Panc1 (cell line): ENCODE data around the gene CPEB1. TPM values are rescaled to one million over a fixed set of nuclear protein-coding genes. Genes with fewer than 3 reads are reported as not detected.

Experiments
- ATAC-seq: fragments of 200-7000 bp; cut with Tn5 transposase; 2 replicates; pipeline ENCODE4 v1.9.1; 2020; ENCODE audit warnings: mild to moderate bottlenecking, moderate library complexity
- BruUV-seq: library from RNA; stranded (reverse); fragments of 400-500 nt; replicated peaks from 2 replicates; lab custom pipeline; 2021; lab: Mats Ljungman, UMichigan
- CTCF ChIA-PET: fragments of 300-600 bp; sonication (Branson Sonifier 250); formaldehyde crosslinking; loops from one replicate; lab custom pipeline; 2022; ENCODE audit warnings: antibody characterized with exemption; lab: Charles Lee
- POLR2A ChIA-PET: fragments of 300-600 bp; sonication (Branson Sonifier 250); formaldehyde crosslinking; loops from one replicate; lab custom pipeline; 2022; ENCODE audit warnings: antibody characterized with exemption; lab: Charles Lee
- DNase-seq: peaks from one replicate; pipeline ENCODE4 v3.0.0-alpha.2; 2010; ENCODE audit warnings: low read depth, low spot score
- H3K27ac ChIP-seq: 2 replicates; pipeline ENCODE4 v1.5.1; 2011; ENCODE audit warnings: mild to moderate bottlenecking, low read length, inconsistent platforms
- H3K27me3 ChIP-seq: fragments of 200-500 bp; sonication (Bioruptor generic); 2 replicates; pipeline ENCODE4 v1.6.0; 2014; ENCODE audit warnings: low read length, inconsistent platforms; ENCODE audit not compliant: control insufficient read depth, insufficient read depth
- H3K36me3 ChIP-seq: fragments of 200-500 bp; sonication (Bioruptor generic); 2 replicates; pipeline ENCODE4 v1.5.1; 2014; ENCODE audit warnings: inconsistent platforms, mild to moderate bottlenecking, low read length, moderate library complexity; ENCODE audit not compliant: control insufficient read depth, insufficient read depth
- H3K4me1 ChIP-seq: 2 replicates; pipeline ENCODE4 v1.5.1; 2011; ENCODE audit warnings: inconsistent platforms, mild to moderate bottlenecking, low read length, moderate library complexity; ENCODE audit not compliant: control insufficient read depth, insufficient read depth
- H3K4me3 ChIP-seq, 2 experiments: 2 replicates each; pipeline ENCODE4 v1.5.1; 2011 to 2012; ENCODE audit warnings: low read depth in 2 of 2, low read length in 2 of 2, mild to moderate bottlenecking in 2 of 2, inconsistent platforms in 1 of 2, moderate library complexity in 1 of 2
- H3K9me3 ChIP-seq: fragments of 200-500 bp; sonication (Bioruptor generic); 2 replicates; pipeline ENCODE4 v1.5.1; 2014; ENCODE audit warnings: low read depth, mild to moderate bottlenecking, inconsistent platforms, low read length, moderate library complexity; ENCODE audit not compliant: control insufficient read depth, insufficient read depth
- POLR2AphosphoS5 ChIP-seq: IDR thresholded peaks from 2 replicates; pipeline ENCODE4 v1.6.1; 2012; ENCODE audit warnings: mild to moderate bottlenecking, low read depth, low read length, moderate library complexity
- SIN3A ChIP-seq: IDR thresholded peaks from 2 replicates; pipeline ENCODE4 v1.6.1; 2012; ENCODE audit warnings: low read depth, mild to moderate bottlenecking, low read length, moderate library complexity, borderline replicate concordance; ENCODE audit not compliant: insufficient read depth
- TCF7L2 ChIP-seq: IDR thresholded peaks from 2 replicates; pipeline ENCODE4 v1.6.1; 2011; ENCODE audit warnings: mild to moderate bottlenecking, low read depth, low read length, inconsistent platforms
- in situ Hi-C: cut with HindIII; loops from 2 replicates; pipeline ENCODE4 v1.10.0; 2016; ENCODE audit warnings: low sequenced_read_pairs, low pct_unique_long_range_greater_than_20kb
- intact Hi-C: fragments of 100-400 bp; cut with micrococcal nuclease; formaldehyde crosslinking; loops from one replicate; pipeline ENCODE4 v1.10.0; 2022; ENCODE audit not compliant: unreplicated experiment
- total RNA-seq: library from RNA; stranded (reverse); gene quantifications from one replicate; pipeline ENCODE4 v1.2.1, GENCODE V29; 2021; ENCODE audit not compliant: unreplicated experiment
- TF ChIP-seq, protein P1 (sequence below): fragments of 450-650 bp; IDR thresholded peaks from 2 replicates; pipeline ENCODE4 v1.5.1; 2017; ENCODE audit warnings: mild to moderate bottlenecking
- TF ChIP-seq, protein P2 (sequence below), 2 experiments: IDR thresholded peaks; 2 replicates each; pipeline ENCODE4 v1.6.1; 2011 to 2012; ENCODE audit warnings: low read depth in 2 of 2, control low read depth in 1 of 2, low read length in 1 of 2, mild to moderate bottlenecking in 1 of 2, moderate library complexity in 1 of 2; ENCODE audit not compliant: insufficient read depth in 1 of 2

CPEB1 gene
- total RNA-seq, 1 experiment from 2014 or later, result 19.5 TPM

DNA sequence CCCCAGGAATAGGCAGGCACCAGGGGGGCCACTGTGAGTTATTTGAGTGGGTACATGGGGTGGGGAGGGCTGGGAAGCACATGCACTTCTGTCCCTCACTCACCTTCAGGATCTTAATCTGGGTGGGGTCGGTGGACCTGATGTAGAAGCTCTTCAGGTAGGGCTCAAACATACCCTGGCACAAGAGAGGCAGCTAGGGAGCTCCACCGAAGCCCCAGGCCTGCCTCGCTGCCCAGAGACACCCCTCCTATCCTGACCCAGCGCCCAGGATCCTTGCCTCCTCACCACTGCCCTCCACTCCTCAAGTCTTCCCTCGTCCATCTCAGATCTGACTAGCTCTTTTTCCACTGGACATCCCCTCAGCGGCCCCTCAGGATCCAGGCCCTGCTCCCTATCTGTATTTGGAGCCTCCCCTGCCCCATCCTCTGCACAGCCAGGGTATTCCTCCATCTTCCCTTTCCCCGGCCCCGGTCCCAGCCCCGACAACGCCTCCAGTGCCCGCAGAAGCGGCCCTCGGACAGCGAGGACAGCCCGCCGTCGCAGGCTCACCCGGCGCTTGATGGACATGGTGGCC is 32.5 kb upstream of the CPEB1 start:
- CTCF ChIA-PET, result no interaction called here

DNA sequence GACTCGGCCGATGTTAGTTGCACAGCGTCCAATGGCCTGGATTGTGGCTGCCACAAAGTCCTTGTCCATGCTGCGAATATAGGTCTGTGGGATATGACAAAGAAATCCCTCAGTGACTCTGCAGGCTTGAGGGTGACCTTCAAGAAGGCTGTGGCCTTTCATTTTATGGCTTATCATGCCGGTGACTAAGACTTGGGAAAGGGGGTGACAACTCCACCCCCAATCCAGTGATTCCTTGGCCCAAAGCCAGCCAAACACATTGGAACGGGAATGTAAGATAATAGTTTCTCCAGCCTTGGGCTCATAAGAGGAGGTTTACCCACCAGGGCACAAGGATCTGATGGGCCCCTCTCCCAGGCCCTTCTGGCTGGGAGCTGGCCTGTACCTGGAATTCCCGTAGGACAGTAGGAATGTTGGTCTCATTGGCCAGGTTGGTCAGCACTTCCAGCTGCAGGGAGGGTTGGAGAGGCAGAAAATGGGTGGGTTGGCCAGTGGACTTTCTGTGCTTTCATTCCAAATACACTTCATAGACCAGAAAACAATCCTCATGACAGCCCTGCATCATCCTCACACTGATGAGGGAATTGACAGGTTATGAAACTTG is 30.7 kb upstream of the CPEB1 start:
- no peaks in the 10 kb centered on the region for H3K9me3 ChIP-seq
- DNase-seq (no peak), ATAC-seq (no peak)
- no peaks in the 10 kb centered on the region for H3K36me3 ChIP-seq
- BruUV-seq, result no TSS peak
- peaks cover 8% of the 10 kb centered on the region; the same call in 1 of the 2 replicates for H3K27me3 ChIP-seq
- POLR2A ChIA-PET, result no interaction called here
- intact Hi-C loops (no loop called here), in situ Hi-C loops (no loop called here)
- no peak overlapping the region for H3K4me3 ChIP-seq
- TF ChIP-seq POLR2AphosphoS5 (no peak), SIN3A (no peak), TCF7L2 (no peak)
- TF ChIP-seq, protein P1, sequence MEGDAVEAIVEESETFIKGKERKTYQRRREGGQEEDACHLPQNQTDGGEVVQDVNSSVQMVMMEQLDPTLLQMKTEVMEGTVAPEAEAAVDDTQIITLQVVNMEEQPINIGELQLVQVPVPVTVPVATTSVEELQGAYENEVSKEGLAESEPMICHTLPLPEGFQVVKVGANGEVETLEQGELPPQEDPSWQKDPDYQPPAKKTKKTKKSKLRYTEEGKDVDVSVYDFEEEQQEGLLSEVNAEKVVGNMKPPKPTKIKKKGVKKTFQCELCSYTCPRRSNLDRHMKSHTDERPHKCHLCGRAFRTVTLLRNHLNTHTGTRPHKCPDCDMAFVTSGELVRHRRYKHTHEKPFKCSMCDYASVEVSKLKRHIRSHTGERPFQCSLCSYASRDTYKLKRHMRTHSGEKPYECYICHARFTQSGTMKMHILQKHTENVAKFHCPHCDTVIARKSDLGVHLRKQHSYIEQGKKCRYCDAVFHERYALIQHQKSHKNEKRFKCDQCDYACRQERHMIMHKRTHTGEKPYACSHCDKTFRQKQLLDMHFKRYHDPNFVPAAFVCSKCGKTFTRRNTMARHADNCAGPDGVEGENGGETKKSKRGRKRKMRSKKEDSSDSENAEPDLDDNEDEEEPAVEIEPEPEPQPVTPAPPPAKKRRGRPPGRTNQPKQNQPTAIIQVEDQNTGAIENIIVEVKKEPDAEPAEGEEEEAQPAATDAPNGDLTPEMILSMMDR, result no peak
- TF ChIP-seq, protein P2, sequence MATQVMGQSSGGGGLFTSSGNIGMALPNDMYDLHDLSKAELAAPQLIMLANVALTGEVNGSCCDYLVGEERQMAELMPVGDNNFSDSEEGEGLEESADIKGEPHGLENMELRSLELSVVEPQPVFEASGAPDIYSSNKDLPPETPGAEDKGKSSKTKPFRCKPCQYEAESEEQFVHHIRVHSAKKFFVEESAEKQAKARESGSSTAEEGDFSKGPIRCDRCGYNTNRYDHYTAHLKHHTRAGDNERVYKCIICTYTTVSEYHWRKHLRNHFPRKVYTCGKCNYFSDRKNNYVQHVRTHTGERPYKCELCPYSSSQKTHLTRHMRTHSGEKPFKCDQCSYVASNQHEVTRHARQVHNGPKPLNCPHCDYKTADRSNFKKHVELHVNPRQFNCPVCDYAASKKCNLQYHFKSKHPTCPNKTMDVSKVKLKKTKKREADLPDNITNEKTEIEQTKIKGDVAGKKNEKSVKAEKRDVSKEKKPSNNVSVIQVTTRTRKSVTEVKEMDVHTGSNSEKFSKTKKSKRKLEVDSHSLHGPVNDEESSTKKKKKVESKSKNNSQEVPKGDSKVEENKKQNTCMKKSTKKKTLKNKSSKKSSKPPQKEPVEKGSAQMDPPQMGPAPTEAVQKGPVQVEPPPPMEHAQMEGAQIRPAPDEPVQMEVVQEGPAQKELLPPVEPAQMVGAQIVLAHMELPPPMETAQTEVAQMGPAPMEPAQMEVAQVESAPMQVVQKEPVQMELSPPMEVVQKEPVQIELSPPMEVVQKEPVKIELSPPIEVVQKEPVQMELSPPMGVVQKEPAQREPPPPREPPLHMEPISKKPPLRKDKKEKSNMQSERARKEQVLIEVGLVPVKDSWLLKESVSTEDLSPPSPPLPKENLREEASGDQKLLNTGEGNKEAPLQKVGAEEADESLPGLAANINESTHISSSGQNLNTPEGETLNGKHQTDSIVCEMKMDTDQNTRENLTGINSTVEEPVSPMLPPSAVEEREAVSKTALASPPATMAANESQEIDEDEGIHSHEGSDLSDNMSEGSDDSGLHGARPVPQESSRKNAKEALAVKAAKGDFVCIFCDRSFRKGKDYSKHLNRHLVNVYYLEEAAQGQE (IDR thresholded peaks at IDR 0.05; ENCODE audit: insufficient read depth in 1 of 2, low read depth in 2 of 2, low read length in 1 of 2), result no peak
- CTCF ChIA-PET, result no interaction called here
- no peak overlapping the region for H3K27ac ChIP-seq
- no peaks in the 10 kb centered on the region for H3K4me1 ChIP-seq

More for the DNA sequence above, 32.5 kb upstream of the CPEB1 start:
- DNase-seq (no peak), ATAC-seq (peak; percentile 44)
- H3K4me1 ChIP-seq, result no peaks in the 10 kb centered on the region
- H3K27me3 ChIP-seq, result peaks cover 8% of the 10 kb centered on the region; the same call in 1 of the 2 replicates
- no peaks in the 10 kb centered on the region for H3K36me3 ChIP-seq
- in situ Hi-C loops, result no loop called here
- no peak overlapping the region for H3K27ac ChIP-seq
- H3K4me3 ChIP-seq, result peak overlapping the region; percentile 52 to 58
- no TSS peak for BruUV-seq
- intact Hi-C loops, result no loop called here
- POLR2A ChIA-PET, result no interaction called here
- H3K9me3 ChIP-seq, result no peaks in the 10 kb centered on the region
- TF ChIP-seq, protein P2 (IDR thresholded peaks at IDR 0.05; ENCODE audit: insufficient read depth in 1 of 2, low read depth in 2 of 2, low read length in 1 of 2), result no peak
- no peak for TF ChIP-seq POLR2AphosphoS5
- TF ChIP-seq, protein P1, result no peak
- TF ChIP-seq TCF7L2, result no peak
